ENCODE measurements around the gene TJP1. TPM values are rescaled to one million over a fixed set of nuclear protein-coding genes. Genes with fewer than 3 reads are reported as not detected.

TJP1 gene
- total and polyA plus RNA-seq, 9 of the 15 experiments (the other 6 are each of a cell fraction or from before 2014, with no cell fraction given): 9.1 to 39.3 (median 28.0) TPM

DNA sequence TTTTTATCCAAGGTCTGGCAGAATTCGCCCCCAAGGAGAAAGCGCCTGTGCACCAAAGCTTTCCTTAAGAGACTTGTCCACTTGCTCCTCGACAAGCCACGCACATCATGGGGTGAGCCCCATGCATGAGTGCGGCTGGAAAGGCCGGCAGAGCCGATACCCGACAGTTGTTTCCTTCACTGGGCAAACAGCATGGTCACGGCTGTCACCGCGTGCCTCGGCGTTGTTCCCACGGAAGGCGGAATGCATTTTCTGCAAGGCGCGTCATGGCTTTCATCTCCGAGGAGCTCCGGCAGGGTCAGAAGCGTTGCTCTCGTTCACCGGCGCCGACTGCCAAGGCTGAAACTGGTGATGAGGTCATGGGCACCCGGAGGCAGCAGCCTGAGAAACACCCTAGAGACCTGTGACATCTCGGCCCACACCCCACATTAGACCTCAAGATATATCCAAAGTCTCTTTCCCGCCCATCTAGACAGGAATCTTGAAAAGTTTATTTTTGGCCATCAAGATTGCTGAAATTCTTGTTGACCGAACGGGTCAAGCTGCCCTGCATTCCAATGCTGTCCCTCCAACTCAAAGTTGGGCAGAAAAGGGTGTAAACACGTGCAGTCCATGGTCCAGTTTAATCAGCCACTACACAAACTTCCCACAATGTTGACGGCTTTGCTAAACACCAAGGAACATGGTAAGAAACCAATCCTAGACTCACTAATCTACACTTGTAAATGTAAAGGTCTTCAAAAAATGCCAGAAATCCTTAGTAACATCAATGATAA, 604 bp upstream of the TJP1 start (continued):
- TF ChIP-seq, protein P1, sequence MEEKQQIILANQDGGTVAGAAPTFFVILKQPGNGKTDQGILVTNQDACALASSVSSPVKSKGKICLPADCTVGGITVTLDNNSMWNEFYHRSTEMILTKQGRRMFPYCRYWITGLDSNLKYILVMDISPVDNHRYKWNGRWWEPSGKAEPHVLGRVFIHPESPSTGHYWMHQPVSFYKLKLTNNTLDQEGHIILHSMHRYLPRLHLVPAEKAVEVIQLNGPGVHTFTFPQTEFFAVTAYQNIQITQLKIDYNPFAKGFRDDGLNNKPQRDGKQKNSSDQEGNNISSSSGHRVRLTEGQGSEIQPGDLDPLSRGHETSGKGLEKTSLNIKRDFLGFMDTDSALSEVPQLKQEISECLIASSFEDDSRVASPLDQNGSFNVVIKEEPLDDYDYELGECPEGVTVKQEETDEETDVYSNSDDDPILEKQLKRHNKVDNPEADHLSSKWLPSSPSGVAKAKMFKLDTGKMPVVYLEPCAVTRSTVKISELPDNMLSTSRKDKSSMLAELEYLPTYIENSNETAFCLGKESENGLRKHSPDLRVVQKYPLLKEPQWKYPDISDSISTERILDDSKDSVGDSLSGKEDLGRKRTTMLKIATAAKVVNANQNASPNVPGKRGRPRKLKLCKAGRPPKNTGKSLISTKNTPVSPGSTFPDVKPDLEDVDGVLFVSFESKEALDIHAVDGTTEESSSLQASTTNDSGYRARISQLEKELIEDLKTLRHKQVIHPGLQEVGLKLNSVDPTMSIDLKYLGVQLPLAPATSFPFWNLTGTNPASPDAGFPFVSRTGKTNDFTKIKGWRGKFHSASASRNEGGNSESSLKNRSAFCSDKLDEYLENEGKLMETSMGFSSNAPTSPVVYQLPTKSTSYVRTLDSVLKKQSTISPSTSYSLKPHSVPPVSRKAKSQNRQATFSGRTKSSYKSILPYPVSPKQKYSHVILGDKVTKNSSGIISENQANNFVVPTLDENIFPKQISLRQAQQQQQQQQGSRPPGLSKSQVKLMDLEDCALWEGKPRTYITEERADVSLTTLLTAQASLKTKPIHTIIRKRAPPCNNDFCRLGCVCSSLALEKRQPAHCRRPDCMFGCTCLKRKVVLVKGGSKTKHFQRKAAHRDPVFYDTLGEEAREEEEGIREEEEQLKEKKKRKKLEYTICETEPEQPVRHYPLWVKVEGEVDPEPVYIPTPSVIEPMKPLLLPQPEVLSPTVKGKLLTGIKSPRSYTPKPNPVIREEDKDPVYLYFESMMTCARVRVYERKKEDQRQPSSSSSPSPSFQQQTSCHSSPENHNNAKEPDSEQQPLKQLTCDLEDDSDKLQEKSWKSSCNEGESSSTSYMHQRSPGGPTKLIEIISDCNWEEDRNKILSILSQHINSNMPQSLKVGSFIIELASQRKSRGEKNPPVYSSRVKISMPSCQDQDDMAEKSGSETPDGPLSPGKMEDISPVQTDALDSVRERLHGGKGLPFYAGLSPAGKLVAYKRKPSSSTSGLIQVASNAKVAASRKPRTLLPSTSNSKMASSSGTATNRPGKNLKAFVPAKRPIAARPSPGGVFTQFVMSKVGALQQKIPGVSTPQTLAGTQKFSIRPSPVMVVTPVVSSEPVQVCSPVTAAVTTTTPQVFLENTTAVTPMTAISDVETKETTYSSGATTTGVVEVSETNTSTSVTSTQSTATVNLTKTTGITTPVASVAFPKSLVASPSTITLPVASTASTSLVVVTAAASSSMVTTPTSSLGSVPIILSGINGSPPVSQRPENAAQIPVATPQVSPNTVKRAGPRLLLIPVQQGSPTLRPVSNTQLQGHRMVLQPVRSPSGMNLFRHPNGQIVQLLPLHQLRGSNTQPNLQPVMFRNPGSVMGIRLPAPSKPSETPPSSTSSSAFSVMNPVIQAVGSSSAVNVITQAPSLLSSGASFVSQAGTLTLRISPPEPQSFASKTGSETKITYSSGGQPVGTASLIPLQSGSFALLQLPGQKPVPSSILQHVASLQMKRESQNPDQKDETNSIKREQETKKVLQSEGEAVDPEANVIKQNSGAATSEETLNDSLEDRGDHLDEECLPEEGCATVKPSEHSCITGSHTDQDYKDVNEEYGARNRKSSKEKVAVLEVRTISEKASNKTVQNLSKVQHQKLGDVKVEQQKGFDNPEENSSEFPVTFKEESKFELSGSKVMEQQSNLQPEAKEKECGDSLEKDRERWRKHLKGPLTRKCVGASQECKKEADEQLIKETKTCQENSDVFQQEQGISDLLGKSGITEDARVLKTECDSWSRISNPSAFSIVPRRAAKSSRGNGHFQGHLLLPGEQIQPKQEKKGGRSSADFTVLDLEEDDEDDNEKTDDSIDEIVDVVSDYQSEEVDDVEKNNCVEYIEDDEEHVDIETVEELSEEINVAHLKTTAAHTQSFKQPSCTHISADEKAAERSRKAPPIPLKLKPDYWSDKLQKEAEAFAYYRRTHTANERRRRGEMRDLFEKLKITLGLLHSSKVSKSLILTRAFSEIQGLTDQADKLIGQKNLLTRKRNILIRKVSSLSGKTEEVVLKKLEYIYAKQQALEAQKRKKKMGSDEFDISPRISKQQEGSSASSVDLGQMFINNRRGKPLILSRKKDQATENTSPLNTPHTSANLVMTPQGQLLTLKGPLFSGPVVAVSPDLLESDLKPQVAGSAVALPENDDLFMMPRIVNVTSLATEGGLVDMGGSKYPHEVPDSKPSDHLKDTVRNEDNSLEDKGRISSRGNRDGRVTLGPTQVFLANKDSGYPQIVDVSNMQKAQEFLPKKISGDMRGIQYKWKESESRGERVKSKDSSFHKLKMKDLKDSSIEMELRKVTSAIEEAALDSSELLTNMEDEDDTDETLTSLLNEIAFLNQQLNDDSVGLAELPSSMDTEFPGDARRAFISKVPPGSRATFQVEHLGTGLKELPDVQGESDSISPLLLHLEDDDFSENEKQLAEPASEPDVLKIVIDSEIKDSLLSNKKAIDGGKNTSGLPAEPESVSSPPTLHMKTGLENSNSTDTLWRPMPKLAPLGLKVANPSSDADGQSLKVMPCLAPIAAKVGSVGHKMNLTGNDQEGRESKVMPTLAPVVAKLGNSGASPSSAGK (IDR thresholded peaks at IDR 0.05): peak; percentile 79
- peak in 1 of 3 experiments; percentile 13 for TF ChIP-seq YY1 (IDR thresholded peaks at IDR 0.05; ENCODE audit: borderline replicate concordance in 1 of 3, control insufficient read depth in 1 of 3, extremely low read depth in 1 of 3, insufficient read depth in 3 of 3, insufficient read length in 1 of 3, insufficient replicate concordance in 2 of 3, low read depth in 1 of 3, low read length in 2 of 3)
- no peak for TF ChIP-seq SUPT5H (IDR thresholded peaks at IDR 0.05)
- TF ChIP-seq, protein P2, sequence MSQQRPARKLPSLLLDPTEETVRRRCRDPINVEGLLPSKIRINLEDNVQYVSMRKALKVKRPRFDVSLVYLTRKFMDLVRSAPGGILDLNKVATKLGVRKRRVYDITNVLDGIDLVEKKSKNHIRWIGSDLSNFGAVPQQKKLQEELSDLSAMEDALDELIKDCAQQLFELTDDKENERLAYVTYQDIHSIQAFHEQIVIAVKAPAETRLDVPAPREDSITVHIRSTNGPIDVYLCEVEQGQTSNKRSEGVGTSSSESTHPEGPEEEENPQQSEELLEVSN (IDR thresholded peaks at IDR 0.05; ENCODE audit: borderline replicate concordance in 1 of 2, extremely low read depth in 1 of 2, insufficient read depth in 1 of 2, insufficient read length in 1 of 2, low read depth in 1 of 2, low read length in 1 of 2, poor library complexity in 1 of 2, severe bottlenecking in 1 of 2): peak; percentile 19 to 50
- TF ChIP-seq, protein P3, sequence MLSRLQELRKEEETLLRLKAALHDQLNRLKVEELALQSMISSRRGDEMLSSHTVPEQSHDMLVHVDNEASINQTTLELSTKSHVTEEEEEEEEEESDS (CRISPR knock-in tag; IDR thresholded peaks at IDR 0.05): no peak
- no peak for TF ChIP-seq SREBF1 (IDR thresholded peaks at IDR 0.05; ENCODE audit: borderline replicate concordance, low read depth, low read length)
- TF ChIP-seq ZNF124 (CRISPR knock-in tag; IDR thresholded peaks at IDR 0.05): no peak
- TF ChIP-seq ZNF133 (CRISPR knock-in tag; IDR thresholded peaks at IDR 0.05): no peak
- TF ChIP-seq, protein P4, sequence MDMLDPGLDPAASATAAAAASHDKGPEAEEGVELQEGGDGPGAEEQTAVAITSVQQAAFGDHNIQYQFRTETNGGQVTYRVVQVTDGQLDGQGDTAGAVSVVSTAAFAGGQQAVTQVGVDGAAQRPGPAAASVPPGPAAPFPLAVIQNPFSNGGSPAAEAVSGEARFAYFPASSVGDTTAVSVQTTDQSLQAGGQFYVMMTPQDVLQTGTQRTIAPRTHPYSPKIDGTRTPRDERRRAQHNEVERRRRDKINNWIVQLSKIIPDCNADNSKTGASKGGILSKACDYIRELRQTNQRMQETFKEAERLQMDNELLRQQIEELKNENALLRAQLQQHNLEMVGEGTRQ (CRISPR knock-in tag; IDR thresholded peaks at IDR 0.05): no peak
- TF ChIP-seq, protein P5, sequence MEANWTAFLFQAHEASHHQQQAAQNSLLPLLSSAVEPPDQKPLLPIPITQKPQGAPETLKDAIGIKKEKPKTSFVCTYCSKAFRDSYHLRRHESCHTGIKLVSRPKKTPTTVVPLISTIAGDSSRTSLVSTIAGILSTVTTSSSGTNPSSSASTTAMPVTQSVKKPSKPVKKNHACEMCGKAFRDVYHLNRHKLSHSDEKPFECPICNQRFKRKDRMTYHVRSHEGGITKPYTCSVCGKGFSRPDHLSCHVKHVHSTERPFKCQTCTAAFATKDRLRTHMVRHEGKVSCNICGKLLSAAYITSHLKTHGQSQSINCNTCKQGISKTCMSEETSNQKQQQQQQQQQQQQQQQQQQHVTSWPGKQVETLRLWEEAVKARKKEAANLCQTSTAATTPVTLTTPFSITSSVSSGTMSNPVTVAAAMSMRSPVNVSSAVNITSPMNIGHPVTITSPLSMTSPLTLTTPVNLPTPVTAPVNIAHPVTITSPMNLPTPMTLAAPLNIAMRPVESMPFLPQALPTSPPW (CRISPR knock-in tag; IDR thresholded peaks at IDR 0.05): no peak
